GM19043 (cell line): ENCODE data around the gene DNASE1L2.
A peak's percentile ranks its signal among the peaks of the same experiment; 100 is the strongest.
"Not testable (repeated sequence)": the region's sequence is repeated elsewhere in the genome, so short reads cannot be mapped to it uniquely, and the experiment has no call there.

ENCODE experiments used
- ATAC-seq: cut with Tn5 transposase; IDR thresholded peaks from one replicate; pipeline ENCODE4 v1.9.1; 2021; ENCODE audit warnings: low read depth; ENCODE audit not compliant: unreplicated experiment

The DNASE1L2 gene

GRCh38 chr16:2263026-2263425, 26.8 kb downstream of the DNASE1L2 start:
- not testable (repeated sequence) for ATAC-seq

- ATAC-seq, result not testable (repeated sequence)
Observed at GRCh38 chr16:2266887-2267286, 30.6 kb downstream of the DNASE1L2 start.

- peak; percentile 47 for ATAC-seq
Observed at GRCh38 chr16:2267505-2267912, 31.3 kb downstream of the DNASE1L2 start.

GRCh38 chr16:2267913-2268666, 31.8 kb downstream of the DNASE1L2 start, which contains the start of gene RNPS1:
RNPS1 (minus strand) TSS chr16:2268126; CDS start chr16:2264643, 3,483 bp downstream.
- peak; percentile 75 for ATAC-seq

- ATAC-seq, result no peak
Observed at GRCh38 chr16:2270070-2270462, 33.8 kb downstream of the DNASE1L2 start.

GRCh38 chr16:2270588-2271470, 34.6 kb downstream of the DNASE1L2 start:
- no peak for ATAC-seq

GRCh38 chr16:2271848-2272461, 35.7 kb downstream of the DNASE1L2 start:
- ATAC-seq, result no peak

GRCh38 chr16:2273484-2273883, 37.2 kb downstream of the DNASE1L2 start:
- no peak for ATAC-seq

GRCh38 chr16:2273931-2274330, 37.7 kb downstream of the DNASE1L2 start:
- ATAC-seq, result no peak

- ATAC-seq, result no peak
Observed at GRCh38 chr16:2275476-2276367, 39.5 kb downstream of the DNASE1L2 start.

GRCh38 chr16:2276368-2277195, 40.3 kb downstream of the DNASE1L2 start:
- ATAC-seq, result no peak

GRCh38 chr16:2277466-2278271, 41.4 kb downstream of the DNASE1L2 start:
- ATAC-seq, result no peak

- no peak for ATAC-seq
Observed at GRCh38 chr16:2278272-2278608, 42.0 kb downstream of the DNASE1L2 start.

GRCh38 chr16:2278956-2279800, 42.9 kb downstream of the DNASE1L2 start:
- no peak for ATAC-seq

GRCh38 chr16:2280461-2280860, 44.2 kb downstream of the DNASE1L2 start:
- no peak for ATAC-seq

- no peak for ATAC-seq
Observed at GRCh38 chr16:2280981-2281542, 44.8 kb downstream of the DNASE1L2 start.

- no peak for ATAC-seq
Observed at GRCh38 chr16:2282262-2282661, 46.0 kb downstream of the DNASE1L2 start.
